Neural progenitor cell (in vitro differentiated cells): Measurements from ENCODE around the gene AKAP6. TPM values are rescaled to one million over a fixed set of nuclear protein-coding genes. Genes with fewer than 3 reads are reported as not detected.
"Not testable (repeated sequence)": the region's sequence is repeated elsewhere in the genome, so short reads cannot be mapped to it uniquely, and the experiment has no call there.

Experiments
- DNase-seq: peaks from one replicate; pipeline ENCODE4 v3.0.0-alpha.2; 2016; ENCODE audit warnings: low spot score
- H2AFZ ChIP-seq: fragments of 200-600 bp; sonication (generic); replicated peaks from 2 replicates; pipeline ENCODE4 v1.6.1; 2016; ENCODE audit warnings: antibody characterized with exemption
- H3F3A ChIP-seq: fragments of 200-600 bp; sonication (generic); 2 replicates; pipeline ENCODE4 v1.6.1; 2016; ENCODE audit warnings: antibody characterized with exemption, low read depth
- H3K27ac ChIP-seq: fragments of 200-600 bp; sonication (generic); 2 replicates; pipeline ENCODE4 v1.5.1; 2016; ENCODE audit warnings: mild to moderate bottlenecking
- H3K27me3 ChIP-seq: fragments of 200-600 bp; sonication (generic); 2 replicates; pipeline ENCODE4 v1.6.1; 2016; ENCODE audit warnings: mild to moderate bottlenecking, moderate library complexity
- H3K36me3 ChIP-seq: fragments of 200-600 bp; sonication (generic); 2 replicates; pipeline ENCODE4 v1.5.1; 2016
- H3K4me1 ChIP-seq: fragments of 200-600 bp; sonication (generic); 2 replicates; pipeline ENCODE4 v1.6.1; 2016; ENCODE audit warnings: mixed run types
- H3K4me2 ChIP-seq: fragments of 200-600 bp; sonication (generic); 2 replicates; pipeline ENCODE4 v1.6.1; 2016
- H3K4me3 ChIP-seq: fragments of 200-600 bp; sonication (generic); 2 replicates; pipeline ENCODE4 v1.5.1; 2016
- H3K79me2 ChIP-seq: fragments of 200-600 bp; sonication (generic); 2 replicates; pipeline ENCODE4 v1.6.1; 2016; ENCODE audit warnings: low read depth
- H3K9ac ChIP-seq: fragments of 200-600 bp; sonication (generic); 2 replicates; pipeline ENCODE4 v1.6.1; 2016
- H3K9me3 ChIP-seq: fragments of 200-600 bp; sonication (generic); 2 replicates; pipeline ENCODE4 v1.5.1; 2016; ENCODE audit warnings: low read depth
- H4K20me1 ChIP-seq: fragments of 200-600 bp; sonication (generic); 2 replicates; pipeline ENCODE4 v1.6.1; 2016; ENCODE audit warnings: low read depth
- H3K27ac Mint-ChIP-seq: 3 replicates; pipeline ENCODE4 v1.8.0; 2021; ENCODE audit warnings: mixed read lengths
- H3K27me3 Mint-ChIP-seq: 2 replicates; pipeline ENCODE4 v1.8.0; 2022; ENCODE audit warnings: low read depth, mild to moderate bottlenecking, inconsistent platforms, moderate library complexity, mixed read lengths; ENCODE audit not compliant: insufficient read depth
- H3K36me3 Mint-ChIP-seq: 3 replicates; pipeline ENCODE4 v1.8.0; 2021; ENCODE audit warnings: mixed read lengths
- H3K4me1 Mint-ChIP-seq: 3 replicates; pipeline ENCODE4 v1.8.0; 2021; ENCODE audit warnings: mixed read lengths
- H3K4me3 Mint-ChIP-seq: 3 replicates; pipeline ENCODE4 v1.8.0; 2021; ENCODE audit warnings: mild to moderate bottlenecking, moderate library complexity, mixed read lengths
- H3K9me3 Mint-ChIP-seq: 3 replicates; pipeline ENCODE4 v1.8.0; 2020; ENCODE audit warnings: mixed read lengths
- CTCF ChIP-seq: fragments of 200-600 bp; sonication (generic); IDR thresholded peaks from 2 replicates; pipeline ENCODE4 v1.5.1; 2017; ENCODE audit warnings: antibody characterized with exemption, mild to moderate bottlenecking
- EZH2 ChIP-seq: fragments of 200-600 bp; sonication (generic); IDR thresholded peaks from 2 replicates; pipeline ENCODE4 v1.6.1; 2017; ENCODE audit warnings: antibody characterized with exemption, mild to moderate bottlenecking, moderate library complexity
- EZH2phosphoT487 ChIP-seq: fragments of 200-600 bp; sonication (generic); IDR thresholded peaks from 2 replicates; pipeline ENCODE4 v1.6.1; 2017; ENCODE audit warnings: antibody characterized with exemption
- total RNA-seq: library from RNA; depleted of rRNA; stranded (reverse); fragments of >200 nt; gene quantifications from 2 replicates; pipeline ENCODE4 v1.2.3, GENCODE V29; 2015; ENCODE audit warnings: low replicate concordance

The AKAP6 gene
- total RNA-seq, 1 donor from 2014 or later: 3.7 TPM

- no peaks in the 10 kb centered on the region for H3K36me3 Mint-ChIP-seq
- peaks cover 5% of the 10 kb centered on the region for H3K4me1 Mint-ChIP-seq
Observed at GRCh38 chr14:32578181-32578580, 249.1 kb downstream of the AKAP6 start.

DNA sequence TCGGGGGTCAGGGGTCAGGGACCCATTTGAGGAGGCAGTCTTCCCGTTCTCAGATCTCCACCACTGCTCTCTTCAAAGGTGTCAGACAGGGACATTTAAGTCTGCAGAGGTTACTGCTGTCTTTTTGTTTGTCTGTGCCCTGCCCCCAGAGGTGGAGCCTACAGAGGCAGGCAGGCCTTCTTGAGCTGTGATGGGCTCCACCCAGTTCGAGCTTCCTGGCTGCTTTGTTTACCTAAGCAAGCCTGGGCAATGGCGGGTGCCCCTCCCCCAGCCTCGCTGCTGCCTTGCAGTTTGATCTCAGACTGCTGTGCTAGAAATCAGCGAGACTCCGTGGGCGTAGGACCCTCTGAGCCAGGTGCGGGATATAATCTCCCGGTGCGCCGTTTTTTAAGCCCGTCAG lies 254.3 kb downstream of the AKAP6 start:
- H3K4me1 ChIP-seq, H3K36me3 ChIP-seq, H4K20me1 ChIP-seq, H3F3A ChIP-seq, H3K36me3 Mint-ChIP-seq, H3K27me3 Mint-ChIP-seq, H3K79me2 ChIP-seq, H2AFZ ChIP-seq, H3K4me3 ChIP-seq, H3K9me3 ChIP-seq, DNase-seq, H3K4me3 Mint-ChIP-seq, H3K4me1 Mint-ChIP-seq, H3K27me3 ChIP-seq, H3K9ac ChIP-seq, H3K4me2 ChIP-seq, H3K27ac ChIP-seq, H3K27ac Mint-ChIP-seq: not testable (repeated sequence)
- H3K9me3 Mint-ChIP-seq: peaks cover 27% of the 10 kb centered on the region

More at GRCh38 chr14:32578181-32578580, 249.1 kb downstream of the AKAP6 start:
- Histone ChIP-seq H3K4me1 (peaks cover under 1% of the 10 kb centered on the region), H3F3A (no peaks in the 10 kb centered on the region), H4K20me1 (no peaks in the 10 kb centered on the region), H3K9ac (no peak overlapping the region), H3K4me2 (no peak overlapping the region), H3K36me3 (no peaks in the 10 kb centered on the region), H3K79me2 (no peaks in the 10 kb centered on the region), H3K27ac (no peak overlapping the region), H2AFZ (no peak overlapping the region), H3K9me3 (no peaks in the 10 kb centered on the region), H3K27me3 (no peaks in the 10 kb centered on the region), H3K4me3 (no peak overlapping the region)
- Mint-ChIP-seq H3K27ac (no peak overlapping the region), H3K4me3 (no peak overlapping the region), H3K27me3 (no peaks in the 10 kb centered on the region), H3K9me3 (peaks cover 2% of the 10 kb centered on the region)
- TF ChIP-seq CTCF: no peak
- no peak for TF ChIP-seq EZH2phosphoT487
- no peak for TF ChIP-seq EZH2
- DNase-seq: no peak

DNA sequence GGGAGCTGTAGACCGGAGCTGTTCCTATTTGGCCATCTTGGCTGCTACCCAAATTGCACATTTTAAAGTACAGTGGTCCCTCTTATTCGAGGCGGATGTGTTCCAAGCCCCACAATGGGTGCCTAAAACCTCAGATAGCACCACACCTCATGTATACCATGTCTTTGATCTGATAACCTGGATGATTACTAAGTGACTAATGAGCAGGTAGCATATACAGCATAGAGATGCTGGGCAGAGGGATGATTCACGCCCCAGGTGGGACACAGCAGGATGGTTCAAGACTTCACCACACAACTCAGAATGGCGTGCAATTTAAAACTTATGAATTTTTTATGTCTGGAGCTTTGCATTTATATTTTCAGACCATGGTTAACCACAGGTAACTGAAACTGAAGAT lies 255.0 kb downstream of the AKAP6 start:
- no peak overlapping the region for H3K4me3 Mint-ChIP-seq
- no peaks in the 10 kb centered on the region for H3K27me3 ChIP-seq
- no peak overlapping the region for H2AFZ ChIP-seq
- no peaks in the 10 kb centered on the region for H3K79me2 ChIP-seq
- no peak overlapping the region for H3K4me2 ChIP-seq
- no peak for DNase-seq
- H3K36me3 ChIP-seq: no peaks in the 10 kb centered on the region
- no peaks in the 10 kb centered on the region for H3F3A ChIP-seq
- H3K9me3 ChIP-seq: no peaks in the 10 kb centered on the region
- TF ChIP-seq EZH2: no peak
- TF ChIP-seq CTCF: no peak
- no peak for TF ChIP-seq EZH2phosphoT487
- H3K27ac Mint-ChIP-seq: no peak overlapping the region
- H3K9ac ChIP-seq: no peak overlapping the region
- no peaks in the 10 kb centered on the region for H3K4me1 ChIP-seq
- H3K36me3 Mint-ChIP-seq: no peaks in the 10 kb centered on the region
- no peaks in the 10 kb centered on the region for H3K27me3 Mint-ChIP-seq
- H3K9me3 Mint-ChIP-seq: peaks cover 28% of the 10 kb centered on the region
- H4K20me1 ChIP-seq: no peaks in the 10 kb centered on the region
- H3K27ac ChIP-seq: no peak overlapping the region
- no peaks in the 10 kb centered on the region for H3K4me1 Mint-ChIP-seq
- H3K4me3 ChIP-seq: no peak overlapping the region

DNA sequence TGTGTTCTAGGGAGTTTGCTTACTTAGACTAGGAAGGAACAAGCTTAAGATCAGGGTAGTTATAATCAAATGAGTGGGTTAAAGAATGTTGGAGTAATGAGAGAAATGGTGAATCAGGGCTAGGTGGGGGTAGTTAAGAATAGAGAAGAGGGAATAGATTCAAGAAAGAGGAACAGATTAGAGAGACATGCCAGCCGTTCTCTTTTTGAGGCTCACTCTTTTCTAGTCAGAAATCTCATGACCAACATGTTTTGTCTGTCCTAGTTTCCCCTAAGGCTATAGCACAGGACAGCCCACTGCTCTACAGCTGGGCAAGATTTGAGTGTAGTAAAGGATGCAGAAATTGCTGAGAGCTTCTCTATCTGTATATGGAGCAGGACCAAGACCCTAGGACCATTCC lies 258.4 kb downstream of the AKAP6 start:
- H3K4me3 Mint-ChIP-seq: no peak overlapping the region

More for the DNA sequence above, 258.4 kb downstream of the AKAP6 start:
- no peak overlapping the region for H3K9ac ChIP-seq
- H3K4me1 Mint-ChIP-seq: no peaks in the 10 kb centered on the region
- no peaks in the 10 kb centered on the region for H3K36me3 ChIP-seq
- H3K27ac Mint-ChIP-seq: no peak overlapping the region
- no peaks in the 10 kb centered on the region for H3F3A ChIP-seq
- no peaks in the 10 kb centered on the region for H3K27me3 Mint-ChIP-seq
- H3K4me1 ChIP-seq: no peaks in the 10 kb centered on the region
- H2AFZ ChIP-seq: no peak overlapping the region
- no peak for DNase-seq
- H3K36me3 Mint-ChIP-seq: no peaks in the 10 kb centered on the region
- no peaks in the 10 kb centered on the region for H3K27me3 ChIP-seq
- no peak overlapping the region for H3K4me3 ChIP-seq
- H3K27ac ChIP-seq: no peak overlapping the region
- TF ChIP-seq EZH2 (no peak), CTCF (no peak)
- H3K9me3 ChIP-seq: no peaks in the 10 kb centered on the region
- H3K9me3 Mint-ChIP-seq: peaks cover 26% of the 10 kb centered on the region
- no peaks in the 10 kb centered on the region for H3K79me2 ChIP-seq
- no peaks in the 10 kb centered on the region for H4K20me1 ChIP-seq
- no peak overlapping the region for H3K4me2 ChIP-seq
